ENCODE data around the gene ABI2. TPM values are rescaled to one million over a fixed set of nuclear protein-coding genes. Genes with fewer than 3 reads are reported as not detected.
"Not testable (repeated sequence)": the region's sequence is repeated elsewhere in the genome, so short reads cannot be mapped to it uniquely, and the experiment has no call there.

The ABI2 gene
- total RNA-seq, 1 donor from 2014 or later = 24.4 TPM

- no peak for TF ChIP-seq CTCF (conservative IDR thresholded peaks at IDR 0.05; ENCODE audit: low read depth, low read length)
- no peak for DNase-seq (ENCODE audit: low read depth)
- H3K4me3 ChIP-seq (ENCODE audit: low read depth, low read length) = no peak overlapping the region
Measured at GRCh38 chr2:203418271-203418670, 90.1 kb downstream of the ABI2 start.

GRCh38 chr2:203427061-203427460 is 98.9 kb downstream of the ABI2 start:
- no peak for TF ChIP-seq CTCF (conservative IDR thresholded peaks at IDR 0.05; ENCODE audit: low read depth, low read length)
- DNase-seq (ENCODE audit: low read depth) = no peak

GRCh38 chr2:203429643-203430042 is 101.4 kb downstream of the ABI2 start:
- not testable (repeated sequence) for H3K4me3 ChIP-seq (ENCODE audit: low read depth, low read length); DNase-seq (ENCODE audit: low read depth)

More at GRCh38 chr2:203427061-203427460, 98.9 kb downstream of the ABI2 start:
- no peak overlapping the region for H3K4me3 ChIP-seq (ENCODE audit: low read depth, low read length)

- no peak overlapping the region for H3K4me3 ChIP-seq (ENCODE audit: low read depth, low read length)
- DNase-seq (ENCODE audit: low read depth) = no peak
- TF ChIP-seq CTCF (conservative IDR thresholded peaks at IDR 0.05; ENCODE audit: low read depth, low read length) = no peak
Measured at GRCh38 chr2:203431391-203432185, 103.4 kb downstream of the ABI2 start.

- TF ChIP-seq CTCF (conservative IDR thresholded peaks at IDR 0.05; ENCODE audit: low read depth, low read length) = no peak
- H3K4me3 ChIP-seq (ENCODE audit: low read depth, low read length) = no peak overlapping the region
- DNase-seq (ENCODE audit: low read depth) = no peak
Measured at GRCh38 chr2:203432811-203433210, 104.6 kb downstream of the ABI2 start.

- H3K4me3 ChIP-seq (ENCODE audit: low read depth, low read length) = no peak overlapping the region
- no peak for DNase-seq (ENCODE audit: low read depth)
- no peak for TF ChIP-seq CTCF (conservative IDR thresholded peaks at IDR 0.05; ENCODE audit: low read depth, low read length)
Measured at GRCh38 chr2:203436496-203436895, 108.3 kb downstream of the ABI2 start.

- no peak for TF ChIP-seq CTCF (conservative IDR thresholded peaks at IDR 0.05; ENCODE audit: low read depth, low read length)
- peak; percentile 31 for DNase-seq (ENCODE audit: low read depth)
- no peak overlapping the region for H3K4me3 ChIP-seq (ENCODE audit: low read depth, low read length)
Measured at GRCh38 chr2:203437511-203437910, 109.3 kb downstream of the ABI2 start.
